ENCODE results near the gene UGT1A1.

The UGT1A1 gene

GRCh38 chr2:233817361-233817911 is 57.4 kb downstream of the UGT1A1 start:
- DNase-seq (ENCODE audit: low read depth in 1 of 2, low spot score in 1 of 2): no peak
- no peak overlapping the region for H3K27ac ChIP-seq (replicated peaks)
- no peak overlapping the region for H3K4me3 ChIP-seq (replicated peaks; ENCODE audit: insufficient read depth, low read length)
- no peaks in the 10 kb centered on the region for H3K27me3 ChIP-seq (ENCODE audit: insufficient read depth, poor library complexity, severe bottlenecking)
- TF ChIP-seq CTCF (IDR thresholded peaks at IDR 0.05; ENCODE audit: insufficient read depth, low read length) (no peak), GABPA (IDR thresholded peaks at IDR 0.05; ENCODE audit: low read depth) (no peak), POLR2AphosphoS5 (IDR thresholded peaks at IDR 0.05; ENCODE audit: low read depth) (no peak), REST (IDR thresholded peaks at IDR 0.05; ENCODE audit: insufficient replicate concordance, low read depth) (no peak), SPI1 (IDR thresholded peaks at IDR 0.05; ENCODE audit: borderline replicate concordance, low read depth) (no peak)

- TF ChIP-seq CTCF (IDR thresholded peaks at IDR 0.05; ENCODE audit: insufficient read depth, low read length) (no peak), POLR2AphosphoS5 (IDR thresholded peaks at IDR 0.05; ENCODE audit: low read depth) (no peak), GABPA (IDR thresholded peaks at IDR 0.05; ENCODE audit: low read depth) (no peak), REST (IDR thresholded peaks at IDR 0.05; ENCODE audit: insufficient replicate concordance, low read depth) (no peak), SPI1 (IDR thresholded peaks at IDR 0.05; ENCODE audit: borderline replicate concordance, low read depth) (no peak)
- no peak for DNase-seq (ENCODE audit: low read depth in 1 of 2, low spot score in 1 of 2)
- no peak overlapping the region for H3K27ac ChIP-seq (replicated peaks)
- no peaks in the 10 kb centered on the region for H3K27me3 ChIP-seq (ENCODE audit: insufficient read depth, poor library complexity, severe bottlenecking)
- no peak overlapping the region for H3K4me3 ChIP-seq (replicated peaks; ENCODE audit: insufficient read depth, low read length)
Measured at GRCh38 chr2:233817995-233818638, 58.0 kb downstream of the UGT1A1 start.

- Histone ChIP-seq H3K27me3 (ENCODE audit: insufficient read depth, poor library complexity, severe bottlenecking) (no peaks in the 10 kb centered on the region), H3K4me3 (replicated peaks; ENCODE audit: insufficient read depth, low read length) (no peak overlapping the region), H3K27ac (replicated peaks) (no peak overlapping the region)
- DNase-seq (ENCODE audit: low read depth in 1 of 2, low spot score in 1 of 2): no peak
- TF ChIP-seq CTCF (IDR thresholded peaks at IDR 0.05; ENCODE audit: insufficient read depth, low read length): no peak
- no peak for TF ChIP-seq SPI1 (IDR thresholded peaks at IDR 0.05; ENCODE audit: borderline replicate concordance, low read depth)
- TF ChIP-seq POLR2AphosphoS5 (IDR thresholded peaks at IDR 0.05; ENCODE audit: low read depth): no peak
- TF ChIP-seq REST (IDR thresholded peaks at IDR 0.05; ENCODE audit: insufficient replicate concordance, low read depth): no peak
- TF ChIP-seq GABPA (IDR thresholded peaks at IDR 0.05; ENCODE audit: low read depth): no peak
Measured at GRCh38 chr2:233818639-233819621, 58.9 kb downstream of the UGT1A1 start.
